HL-60/S4 treated with retinoic acid at 250 ng/mL for 4 days and 3 days (cell line): ENCODE data around the gene BET1.

ENCODE experiments used
- in situ Hi-C: fragments of 300-500 bp; cut with MboI; formaldehyde crosslinking; loops from 2 replicates; pipeline ENCODE4 v1.7.0; 2022; ENCODE audit warnings: low sequenced_read_pairs

BET1 gene

GRCh38 chr7:93960986-93961385, 43.2 kb downstream of the BET1 start:
- in situ Hi-C loops = no loop called here

- in situ Hi-C loops = no loop called here
These were observed 45.5 kb downstream of the BET1 start for GRCh38 chr7:93958651-93959050.

GRCh38 chr7:93958216-93958615, 45.9 kb downstream of the BET1 start:
- in situ Hi-C loops = no loop called here

GRCh38 chr7:93957767-93958166, 46.4 kb downstream of the BET1 start:
- in situ Hi-C loops = no loop called here

GRCh38 chr7:93955304-93955703, 48.9 kb downstream of the BET1 start:
- in situ Hi-C loops = no loop called here

DNA sequence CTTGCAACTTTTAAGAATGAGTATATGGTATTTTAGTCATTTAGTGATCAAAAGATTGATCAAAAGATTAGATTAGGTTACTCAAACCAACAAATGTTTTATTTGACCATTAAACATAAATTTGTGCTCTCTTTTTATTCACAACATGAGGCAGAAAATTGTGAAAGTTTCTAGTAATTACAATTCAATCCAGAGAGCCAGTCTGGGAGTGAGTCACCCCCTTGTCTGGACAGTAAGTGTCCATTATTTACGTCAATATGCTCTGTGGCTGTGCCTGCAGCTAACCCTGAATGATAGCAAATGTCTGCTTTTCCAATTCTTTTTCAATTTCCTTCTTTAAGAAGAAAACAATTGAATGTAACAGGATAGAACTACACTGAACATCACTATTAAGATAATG, 54.7 kb downstream of the BET1 start:
- in situ Hi-C loops = no loop called here

DNA sequence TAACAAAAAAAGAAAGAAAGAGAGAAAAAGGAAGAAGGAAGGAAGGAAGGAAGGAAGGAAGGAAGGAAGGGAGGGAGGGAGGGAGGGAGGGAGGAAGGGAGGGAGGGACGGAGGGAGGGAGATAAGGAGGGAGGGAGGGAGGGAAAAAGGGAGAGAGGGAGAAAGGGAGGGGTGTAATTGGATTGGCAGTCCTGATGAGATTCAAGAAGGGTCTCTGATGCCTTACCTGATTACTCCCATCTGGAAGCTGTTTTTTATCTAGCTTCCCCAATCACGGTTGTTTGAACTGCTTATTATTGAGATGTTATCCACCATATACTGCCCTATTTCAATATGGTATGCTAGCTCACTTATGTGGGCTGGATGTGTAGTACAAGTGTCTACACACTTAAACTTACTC, 55.3 kb downstream of the BET1 start:
- in situ Hi-C loops = no loop called here

DNA sequence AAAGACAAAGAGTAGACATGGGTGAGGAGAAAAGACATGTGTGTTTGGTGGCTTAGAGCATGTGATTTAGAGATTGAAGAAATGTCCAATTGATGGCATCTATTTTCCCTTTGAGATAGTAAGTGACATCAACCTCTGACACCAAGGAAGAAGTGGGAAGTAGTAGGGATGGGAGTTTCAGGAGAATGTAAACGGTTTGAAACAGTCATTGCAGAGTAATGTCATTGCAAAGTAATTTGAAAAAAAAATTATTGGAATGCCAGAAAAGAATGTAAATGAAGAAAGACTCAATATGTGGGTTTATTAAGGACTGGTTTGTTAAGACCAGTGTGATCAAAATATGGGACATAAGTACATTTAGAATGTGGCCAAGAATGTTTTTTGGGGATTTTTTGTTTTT, 56.0 kb downstream of the BET1 start:
- in situ Hi-C loops = no loop called here

- in situ Hi-C loops = no loop called here
These were observed 58.2 kb downstream of the BET1 start for GRCh38 chr7:93945756-93946535.

GRCh38 chr7:93945083-93945482, 59.1 kb downstream of the BET1 start:
- in situ Hi-C loops = no loop called here

GRCh38 chr7:93944673-93945072, 59.5 kb downstream of the BET1 start:
- in situ Hi-C loops = no loop called here

DNA sequence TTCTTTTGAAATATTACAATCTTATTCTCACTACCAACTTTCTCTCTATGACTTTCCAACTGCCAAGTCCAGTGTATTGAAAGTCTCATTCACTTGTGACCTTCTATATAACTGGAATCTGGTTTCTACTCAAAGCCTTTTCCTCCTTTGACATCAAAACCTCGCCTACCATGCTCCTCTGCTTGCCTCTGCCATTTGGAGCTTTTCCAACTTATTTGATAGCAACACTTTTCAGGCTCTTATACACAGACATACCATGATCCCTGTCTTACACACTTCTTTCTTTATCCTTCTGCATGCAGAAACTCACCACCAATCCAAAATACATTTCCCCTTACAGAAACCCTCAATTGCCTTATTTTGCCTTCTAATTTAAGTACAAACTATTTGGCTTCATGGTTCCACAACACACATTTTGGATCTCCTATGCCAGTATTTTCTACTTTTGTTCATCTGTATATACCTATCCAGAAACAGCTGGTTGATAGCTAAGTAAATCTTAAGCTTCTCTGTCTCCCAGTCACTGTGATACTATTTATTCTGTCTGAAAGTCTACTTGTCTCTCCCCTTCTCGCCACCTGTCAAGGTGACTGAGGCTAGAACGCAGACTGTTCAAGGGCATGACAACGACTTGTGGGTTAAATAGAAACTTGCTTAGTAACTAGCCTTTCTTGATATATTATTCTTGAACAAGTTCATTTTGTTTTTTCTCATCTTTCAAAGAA, 60.2 kb downstream of the BET1 start:
- in situ Hi-C loops = no loop called here
